Dendritic cell treated with granulocyte-macrophage colony-stimulating factor and Interleukin-4, amounts not matched to agents 40 ng/mL and 50 ng/mL, for 4 days (primary cell): ENCODE data around the gene LAMC3.

Source experiments
- H3K27ac Mint-ChIP-seq: one replicate; pipeline ENCODE4 v1.8.0; 2022; ENCODE audit warnings: mild to moderate bottlenecking, mixed read lengths
- H3K27me3 Mint-ChIP-seq: one replicate; pipeline ENCODE4 v1.8.0; 2022; ENCODE audit warnings: mild to moderate bottlenecking, mixed read lengths
- H3K36me3 Mint-ChIP-seq: one replicate; pipeline ENCODE4 v1.8.0; 2022; ENCODE audit warnings: low read depth, mixed read lengths
- H3K4me1 Mint-ChIP-seq: one replicate; pipeline ENCODE4 v1.8.0; 2022; ENCODE audit warnings: low read depth, mixed read lengths
- H3K4me3 Mint-ChIP-seq: one replicate; pipeline ENCODE4 v1.8.0; 2022; ENCODE audit warnings: mild to moderate bottlenecking, moderate library complexity, mixed read lengths
- H3K9me3 Mint-ChIP-seq: one replicate; pipeline ENCODE4 v1.8.0; 2022; ENCODE audit warnings: mixed read lengths
- intact Hi-C: fragments of 100-400 bp; cut with micrococcal nuclease; formaldehyde crosslinking; loops from one replicate; pipeline ENCODE4 v1.15.0; 2022

The LAMC3 gene

GRCh38 chr9:131008909-131009618, at the start of gene LAMC3:
Gene LAMC3 (plus strand): TSS chr9:131009174. CDS start chr9:131009215, 41 bp downstream.
- H3K9me3 Mint-ChIP-seq: no peaks in the 10 kb centered on the region
- H3K27me3 Mint-ChIP-seq: peaks cover 53% of the 10 kb centered on the region
- intact Hi-C loops: no loop called here
- no peak within 1 kb of the TSS for H3K27ac Mint-ChIP-seq
- H3K36me3 Mint-ChIP-seq: no peaks in the 10 kb centered on the region
- H3K4me1 Mint-ChIP-seq: no peaks in the 10 kb centered on the region
- no peak within 1 kb of the TSS for H3K4me3 Mint-ChIP-seq

DNA sequence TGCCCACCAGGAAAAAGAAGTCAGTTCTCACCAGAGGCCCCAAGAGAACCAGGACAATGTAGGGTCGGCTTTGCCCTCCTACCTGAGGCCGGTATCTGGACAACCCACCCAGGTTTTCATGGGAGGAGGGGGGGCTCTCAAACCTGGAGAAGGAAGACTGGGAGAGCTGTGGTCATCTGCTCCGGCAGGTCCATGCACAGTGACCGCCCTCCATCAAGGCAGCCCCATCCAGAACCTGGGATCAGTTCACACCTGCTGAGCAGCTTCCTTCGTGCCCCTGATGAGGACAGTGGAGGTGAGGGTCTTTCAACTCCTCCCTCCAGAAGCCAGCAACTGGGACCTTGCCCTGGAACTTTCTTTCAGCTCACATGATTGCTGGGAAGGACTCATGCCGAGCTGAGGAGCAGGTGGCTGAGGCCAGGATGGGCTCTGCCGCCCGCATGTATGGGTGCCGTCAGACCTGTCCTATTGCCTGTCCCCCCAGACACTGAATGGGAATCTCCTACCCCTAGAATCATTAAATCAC, 49.1 kb upstream of the LAMC3 start:
- Mint-ChIP-seq H3K36me3 (no peaks in the 10 kb centered on the region), H3K27ac (no peak overlapping the region), H3K4me1 (no peaks in the 10 kb centered on the region), H3K9me3 (peaks cover 9% of the 10 kb centered on the region), H3K27me3 (peaks cover 2% of the 10 kb centered on the region), H3K4me3 (no peak overlapping the region)
- intact Hi-C loops: no loop called here

GRCh38 chr9:130960522-130961378, 48.2 kb upstream of the LAMC3 start:
- H3K27me3 Mint-ChIP-seq: peaks cover 2% of the 10 kb centered on the region
- H3K4me3 Mint-ChIP-seq: no peak overlapping the region
- H3K36me3 Mint-ChIP-seq: no peaks in the 10 kb centered on the region
- intact Hi-C loops: no loop called here
- peaks cover 9% of the 10 kb centered on the region for H3K9me3 Mint-ChIP-seq
- no peak overlapping the region for H3K27ac Mint-ChIP-seq
- no peaks in the 10 kb centered on the region for H3K4me1 Mint-ChIP-seq

DNA sequence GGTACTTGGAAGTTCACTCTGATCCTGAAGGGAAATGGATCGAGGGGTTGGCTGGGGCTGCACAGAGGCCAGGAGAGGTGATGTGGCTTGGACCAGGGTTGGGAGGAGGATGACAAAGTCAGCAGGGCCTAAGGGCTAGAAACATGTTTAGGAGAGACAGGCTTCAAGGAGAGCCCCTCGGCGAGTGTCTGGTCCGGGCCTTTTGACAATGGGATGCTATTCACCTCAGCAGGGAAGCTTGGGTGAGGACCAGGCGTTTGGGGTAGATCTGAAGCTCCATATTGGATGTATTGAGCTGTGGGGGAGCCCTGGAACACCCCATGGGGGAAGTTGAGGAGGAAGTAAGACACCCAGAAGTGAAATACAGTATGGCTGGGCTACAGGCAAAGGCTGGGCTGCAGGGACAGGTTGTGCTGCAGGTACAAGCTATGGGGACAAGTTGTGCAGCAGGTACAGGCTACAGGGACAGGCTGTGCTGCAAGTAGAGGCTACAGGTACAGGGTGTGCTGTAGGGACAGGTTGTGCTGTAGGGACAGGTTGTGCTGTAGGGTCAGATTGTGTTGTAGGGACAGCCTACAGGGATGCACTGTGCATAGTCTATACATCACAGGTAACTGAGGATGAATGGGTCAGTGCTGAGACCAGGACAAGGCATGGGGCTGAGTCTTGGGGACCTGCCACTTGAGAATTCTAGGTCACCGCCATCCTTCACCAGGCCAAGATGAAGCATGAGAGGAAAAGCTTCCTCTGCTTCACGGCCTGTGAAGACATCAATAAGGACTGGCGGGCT, 47.3 kb upstream of the LAMC3 start:
- H3K4me3 Mint-ChIP-seq: no peak overlapping the region
- H3K27me3 Mint-ChIP-seq: peaks cover 2% of the 10 kb centered on the region
- no peak overlapping the region for H3K27ac Mint-ChIP-seq
- peaks cover 9% of the 10 kb centered on the region for H3K9me3 Mint-ChIP-seq
- H3K36me3 Mint-ChIP-seq: no peaks in the 10 kb centered on the region
- H3K4me1 Mint-ChIP-seq: no peaks in the 10 kb centered on the region
- intact Hi-C loops: no loop called here

- intact Hi-C loops: no loop called here
- no peak overlapping the region for H3K4me3 Mint-ChIP-seq
- H3K9me3 Mint-ChIP-seq: peaks cover 9% of the 10 kb centered on the region
- peaks cover 2% of the 10 kb centered on the region for H3K27me3 Mint-ChIP-seq
- no peaks in the 10 kb centered on the region for H3K36me3 Mint-ChIP-seq
- no peaks in the 10 kb centered on the region for H3K4me1 Mint-ChIP-seq
- no peak overlapping the region for H3K27ac Mint-ChIP-seq
Observed at GRCh38 chr9:130962418-130963316, 46.3 kb upstream of the LAMC3 start.

GRCh38 chr9:130963337-130963908, 45.6 kb upstream of the LAMC3 start:
- peaks cover 9% of the 10 kb centered on the region for H3K9me3 Mint-ChIP-seq
- no peaks in the 10 kb centered on the region for H3K4me1 Mint-ChIP-seq
- H3K27ac Mint-ChIP-seq: no peak overlapping the region
- H3K27me3 Mint-ChIP-seq: peaks cover 2% of the 10 kb centered on the region
- H3K36me3 Mint-ChIP-seq: no peaks in the 10 kb centered on the region
- H3K4me3 Mint-ChIP-seq: no peak overlapping the region
- intact Hi-C loops: no loop called here

- Mint-ChIP-seq H3K27ac (no peak overlapping the region), H3K27me3 (peaks cover 2% of the 10 kb centered on the region), H3K4me3 (no peak overlapping the region), H3K4me1 (no peaks in the 10 kb centered on the region), H3K9me3 (peaks cover 4% of the 10 kb centered on the region), H3K36me3 (no peaks in the 10 kb centered on the region)
- intact Hi-C loops: no loop called here
Observed at GRCh38 chr9:130963916-130964315, 45.1 kb upstream of the LAMC3 start.

DNA sequence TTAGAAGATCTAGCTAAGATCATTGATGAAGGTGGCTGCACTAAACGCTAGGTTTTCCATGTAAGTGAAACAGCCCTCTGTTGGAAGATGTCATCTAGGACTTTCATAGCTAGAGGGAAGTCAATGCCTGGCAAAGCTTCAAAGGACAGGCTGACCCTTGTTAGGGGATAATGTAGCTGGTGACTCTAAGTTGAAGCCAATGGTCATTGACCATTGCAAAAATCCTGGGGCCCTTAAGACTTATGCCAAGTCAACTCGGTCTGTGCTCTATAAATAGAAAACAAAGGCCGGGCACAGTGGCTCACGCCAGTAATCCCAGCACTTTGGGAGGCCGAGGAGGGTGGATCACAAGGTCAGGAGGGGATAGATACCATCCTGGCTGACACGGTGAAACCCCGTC, 43.3 kb upstream of the LAMC3 start:
- no peaks in the 10 kb centered on the region for H3K36me3 Mint-ChIP-seq
- H3K27ac Mint-ChIP-seq: no peak overlapping the region
- H3K9me3 Mint-ChIP-seq: no peaks in the 10 kb centered on the region
- peaks cover 2% of the 10 kb centered on the region for H3K4me1 Mint-ChIP-seq
- peaks cover 2% of the 10 kb centered on the region for H3K27me3 Mint-ChIP-seq
- H3K4me3 Mint-ChIP-seq: no peak overlapping the region
- intact Hi-C loops: no loop called here

DNA sequence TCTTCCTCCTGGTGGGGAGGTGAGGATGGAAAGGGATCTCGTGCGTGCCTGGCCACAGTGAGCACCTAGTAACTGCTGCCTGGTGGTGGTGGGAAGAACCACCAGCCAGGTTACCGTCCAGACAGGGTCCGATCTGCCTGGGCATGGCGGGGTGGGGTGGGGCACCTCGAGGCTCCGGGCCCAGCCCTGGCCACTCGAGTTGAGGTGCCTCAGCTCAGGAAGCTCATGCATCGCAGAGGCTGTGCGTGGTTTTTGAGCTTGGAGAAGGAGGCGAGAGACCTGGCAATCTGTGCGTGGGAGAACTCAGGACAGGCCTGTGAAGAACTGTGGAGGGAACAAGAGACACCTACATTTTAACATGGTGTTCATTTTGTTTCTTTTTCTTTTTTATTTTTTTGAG, 38.9 kb upstream of the LAMC3 start:
- peaks cover 10% of the 10 kb centered on the region for H3K27me3 Mint-ChIP-seq
- no peaks in the 10 kb centered on the region for H3K36me3 Mint-ChIP-seq
- no peak overlapping the region for H3K27ac Mint-ChIP-seq
- H3K9me3 Mint-ChIP-seq: no peaks in the 10 kb centered on the region
- H3K4me3 Mint-ChIP-seq: no peak overlapping the region
- intact Hi-C loops: no loop called here
- H3K4me1 Mint-ChIP-seq: peaks cover 5% of the 10 kb centered on the region

DNA sequence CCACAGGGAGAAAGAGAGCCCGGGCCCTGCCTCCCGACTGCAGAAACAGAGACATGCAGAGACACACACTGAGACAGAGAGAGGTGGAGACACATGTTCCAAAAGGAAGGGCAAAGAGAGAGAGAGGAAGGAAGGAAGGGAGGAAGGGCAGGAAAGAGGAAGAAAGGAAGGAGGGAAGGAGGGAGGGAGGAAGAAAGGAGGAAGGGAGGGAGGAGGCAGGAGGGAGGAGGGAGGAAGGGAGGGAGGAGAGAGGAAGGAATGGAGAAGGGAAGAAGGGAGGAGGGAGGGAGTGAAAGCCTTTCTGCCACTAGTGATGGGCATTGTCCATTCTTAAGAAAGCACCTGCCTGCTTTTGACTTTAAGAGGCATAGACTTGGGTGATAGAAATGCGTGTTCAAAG, 38.1 kb upstream of the LAMC3 start:
- intact Hi-C loops: no loop called here
- Mint-ChIP-seq H3K36me3 (no peaks in the 10 kb centered on the region), H3K4me3 (no peak overlapping the region), H3K4me1 (peaks cover 5% of the 10 kb centered on the region), H3K27ac (no peak overlapping the region), H3K27me3 (peaks cover 10% of the 10 kb centered on the region), H3K9me3 (no peaks in the 10 kb centered on the region)

- intact Hi-C loops: no loop called here
- H3K36me3 Mint-ChIP-seq: no peaks in the 10 kb centered on the region
- H3K4me1 Mint-ChIP-seq: peaks cover 5% of the 10 kb centered on the region
- peaks cover 10% of the 10 kb centered on the region for H3K27me3 Mint-ChIP-seq
- H3K4me3 Mint-ChIP-seq: no peak overlapping the region
- H3K27ac Mint-ChIP-seq: no peak overlapping the region
- H3K9me3 Mint-ChIP-seq: no peaks in the 10 kb centered on the region
Observed at GRCh38 chr9:130971294-130971849, 37.6 kb upstream of the LAMC3 start.

- H3K4me3 Mint-ChIP-seq: no peak overlapping the region
- no peak overlapping the region for H3K27ac Mint-ChIP-seq
- peaks cover 10% of the 10 kb centered on the region for H3K27me3 Mint-ChIP-seq
- no peaks in the 10 kb centered on the region for H3K36me3 Mint-ChIP-seq
- peaks cover 5% of the 10 kb centered on the region for H3K4me1 Mint-ChIP-seq
- intact Hi-C loops: no loop called here
- no peaks in the 10 kb centered on the region for H3K9me3 Mint-ChIP-seq
Observed at GRCh38 chr9:130972277-130972956, 36.6 kb upstream of the LAMC3 start.
